IPS-11a (cell line): ENCODE measurements around the gene SPTB.

Experiments used
- H3K4me3 ChIP-seq: one replicate; pipeline ENCODE4 v1.5.1; 2013; ENCODE audit warnings: low read depth, low read length, control low read depth

SPTB gene

GRCh38 chr14:64733899-64734298 is 145.8 kb downstream of the SPTB start:
- H3K4me3 ChIP-seq, result no peak overlapping the region

GRCh38 chr14:64733321-64733720 is 146.4 kb downstream of the SPTB start:
- no peak overlapping the region for H3K4me3 ChIP-seq

GRCh38 chr14:64732536-64733120 is 147.1 kb downstream of the SPTB start:
- H3K4me3 ChIP-seq, result no peak overlapping the region

- no peak overlapping the region for H3K4me3 ChIP-seq
Measured at GRCh38 chr14:64732066-64732465, 147.6 kb downstream of the SPTB start.

GRCh38 chr14:64731141-64731581 is 148.5 kb downstream of the SPTB start:
- no peak overlapping the region for H3K4me3 ChIP-seq

GRCh38 chr14:64730681-64731080 is 149.0 kb downstream of the SPTB start:
- no peak overlapping the region for H3K4me3 ChIP-seq

- no peak overlapping the region for H3K4me3 ChIP-seq
Measured at GRCh38 chr14:64730061-64730440, 149.7 kb downstream of the SPTB start.

GRCh38 chr14:64729386-64730060 is 150.2 kb downstream of the SPTB start:
- no peak overlapping the region for H3K4me3 ChIP-seq

GRCh38 chr14:64728856-64729255 is 150.9 kb downstream of the SPTB start:
- H3K4me3 ChIP-seq, result no peak overlapping the region

GRCh38 chr14:64728106-64728505 is 151.6 kb downstream of the SPTB start:
- no peak overlapping the region for H3K4me3 ChIP-seq

GRCh38 chr14:64727551-64728071 is 152.1 kb downstream of the SPTB start:
- H3K4me3 ChIP-seq, result no peak overlapping the region

GRCh38 chr14:64726585-64726890 is 153.2 kb downstream of the SPTB start:
- no peak overlapping the region for H3K4me3 ChIP-seq

GRCh38 chr14:64725879-64726584 is 153.7 kb downstream of the SPTB start:
- H3K4me3 ChIP-seq, result no peak overlapping the region

GRCh38 chr14:64725261-64725815 is 154.4 kb downstream of the SPTB start:
- H3K4me3 ChIP-seq, result no peak overlapping the region

GRCh38 chr14:64724578-64724930 is 155.2 kb downstream of the SPTB start:
- H3K4me3 ChIP-seq, result no peak overlapping the region

- no peak overlapping the region for H3K4me3 ChIP-seq
Measured at GRCh38 chr14:64723691-64724577, 155.8 kb downstream of the SPTB start.

- H3K4me3 ChIP-seq, result no peak overlapping the region
Measured at GRCh38 chr14:64722842-64723447, 156.8 kb downstream of the SPTB start.

GRCh38 chr14:64721899-64722298 is 157.8 kb downstream of the SPTB start:
- H3K4me3 ChIP-seq, result no peak overlapping the region

- no peak overlapping the region for H3K4me3 ChIP-seq
Measured at GRCh38 chr14:64721391-64721791, 158.3 kb downstream of the SPTB start.

- H3K4me3 ChIP-seq, result no peak overlapping the region
Measured at GRCh38 chr14:64720131-64720576, 159.6 kb downstream of the SPTB start.
